H1 (cell line): ENCODE data around the gene KDSR. TPM values are rescaled to one million over a fixed set of nuclear protein-coding genes. Genes with fewer than 3 reads are reported as not detected.

Experiments used
- CTCF ChIA-PET: fragments of 300-600 bp; sonication (Branson Sonifier 250); formaldehyde crosslinking; loops from one replicate; lab custom pipeline; 2021; ENCODE audit not compliant: partially characterized antibody; lab: Charles Lee
- POLR2A ChIA-PET: fragments of 300-600 bp; sonication (Branson Sonifier 250); formaldehyde crosslinking; loops from one replicate; lab custom pipeline; 2021; ENCODE audit warnings: inconsistent platforms; ENCODE audit not compliant: partially characterized antibody; lab: Charles Lee
- DNase-seq, 2 experiments: peaks; one replicate each; pipeline versions ENCODE4 v3.0.0 to v3.0.0-alpha.2; 2010 to 2022; ENCODE audit warnings: low spot score in 2 of 2, low read depth in 1 of 2, mixed read lengths in 1 of 2
- FAIRE-seq: peaks from 2 replicates; lab custom pipeline; 2011; peaks lifted over from hg19 to GRCh38; lab: Jason Lieb, UNC
- H2AFZ ChIP-seq: 2 replicates; pipeline ENCODE4 v1.8.1; 2012; ENCODE audit warnings: low read length, inconsistent platforms
- H2AK5ac ChIP-seq: 2 replicates; pipeline ENCODE4 v1.6.1; 2013; ENCODE audit warnings: low read depth, low read length
- H2BK120ac ChIP-seq: replicated peaks from 2 replicates; pipeline ENCODE3; 2013; ENCODE audit warnings: low read depth, low read length, inconsistent platforms
- H2BK12ac ChIP-seq: 2 replicates; pipeline ENCODE4 v1.6.1; 2013; ENCODE audit warnings: low read depth, low read length
- H2BK15ac ChIP-seq: 2 replicates; pipeline ENCODE4 v1.6.1; 2013; ENCODE audit warnings: low read length
- H2BK20ac ChIP-seq: 2 replicates; pipeline ENCODE4 v1.6.1; 2013; ENCODE audit warnings: low read length
- H2BK5ac ChIP-seq: 2 replicates; pipeline ENCODE4 v1.6.1; 2013; ENCODE audit warnings: low read depth, low read length
- H3K14ac ChIP-seq: 2 replicates; pipeline ENCODE4 v1.6.1; 2013; ENCODE audit warnings: inconsistent platforms; ENCODE audit not compliant: insufficient read length
- H3K18ac ChIP-seq: 2 replicates; pipeline ENCODE4 v1.6.1; 2013; ENCODE audit warnings: low read length; ENCODE audit errors: extremely low read depth
- H3K23ac ChIP-seq: 2 replicates; pipeline ENCODE4 v1.6.1; 2013; ENCODE audit warnings: inconsistent platforms; ENCODE audit not compliant: insufficient read length
- H3K23me2 ChIP-seq: 2 replicates; pipeline ENCODE4 v1.6.1; 2013; ENCODE audit warnings: low read depth, low read length
- H3K27ac ChIP-seq: 2 replicates; pipeline ENCODE4 v1.6.1; 2011; ENCODE audit warnings: low read depth, low read length, inconsistent platforms
- H3K27me3 ChIP-seq, 4 experiments: replicated peaks in 1 of 4; 1 replicate in 1 of 4; 2 replicates in 3 of 4; pipeline versions ENCODE4 v1.6.1 to v1.8.1; 2011 to 2013; ENCODE audit warnings: low read length in 3 of 4, mild to moderate bottlenecking in 3 of 4, inconsistent platforms in 2 of 4, mixed read lengths in 2 of 4, moderate library complexity in 1 of 4; ENCODE audit not compliant: control insufficient read depth in 3 of 4, insufficient read depth in 3 of 4; ENCODE audit errors: extremely low read depth in 1 of 4
- H3K36me3 ChIP-seq, 4 experiments: 2 replicates each; pipeline versions ENCODE4 v1.6.1 to v1.8.1; 2011 to 2013; ENCODE audit warnings: mild to moderate bottlenecking in 4 of 4, low read length in 3 of 4, moderate library complexity in 2 of 4, control low read depth in 1 of 4, inconsistent platforms in 1 of 4; ENCODE audit not compliant: insufficient read depth in 4 of 4, control insufficient read depth in 2 of 4
- H3K4ac ChIP-seq: replicated peaks from 2 replicates; pipeline ENCODE3; 2013; ENCODE audit warnings: low read length, low read depth, mixed read lengths, inconsistent platforms; ENCODE audit not compliant: insufficient read length
- H3K4me1 ChIP-seq, 4 experiments: replicated peaks in 1 of 4; 1 replicate in 1 of 4; 2 replicates in 3 of 4; pipeline versions ENCODE4 v1.6.1 to v1.8.1; 2011 to 2013; ENCODE audit warnings: low read length in 3 of 4, inconsistent platforms in 2 of 4, mixed read lengths in 1 of 4; ENCODE audit not compliant: insufficient read depth in 4 of 4, control insufficient read depth in 3 of 4
- H3K4me2 ChIP-seq, 2 experiments: 2 replicates each; pipeline versions ENCODE4 v1.6.1 to v1.8.1; 2011 to 2013; ENCODE audit warnings: low read depth in 2 of 2, low read length in 2 of 2, control low read depth in 1 of 2, inconsistent platforms in 1 of 2, mild to moderate bottlenecking in 1 of 2; ENCODE audit not compliant: insufficient read depth in 1 of 2
- H3K4me3 ChIP-seq, 4 experiments: fragments of 200-600, 300-600 bp in 1 of 4; sonication (generic), shearing (Covaris generic), sonication (Bioruptor Twin) in 1 of 4; 2 replicates each; pipeline versions ENCODE4 v1.5.1 to v1.8.1; 2011 to 2016; ENCODE audit warnings: low read length in 4 of 4, low read depth in 3 of 4, control low read depth in 2 of 4, inconsistent platforms in 2 of 4, mild to moderate bottlenecking in 2 of 4, mixed read lengths in 1 of 4, moderate library complexity in 1 of 4; ENCODE audit not compliant: insufficient read depth in 2 of 4; ENCODE audit errors: extremely low read depth in 1 of 4
- H3K56ac ChIP-seq: replicated peaks from 2 replicates; pipeline ENCODE3; 2013; ENCODE audit warnings: low read depth, mild to moderate bottlenecking, mixed read lengths, low read length, inconsistent platforms; ENCODE audit not compliant: insufficient read length
- H3K79me1 ChIP-seq: 2 replicates; pipeline ENCODE4 v1.6.1; 2013; ENCODE audit warnings: low read depth, low read length, control low read depth
- H3K79me2 ChIP-seq, 2 experiments: 2 replicates each; pipeline versions ENCODE4 v1.6.1 to v1.8.1; 2012 to 2013; ENCODE audit warnings: low read length in 2 of 2, mild to moderate bottlenecking in 2 of 2, inconsistent platforms in 1 of 2; ENCODE audit not compliant: insufficient read depth in 2 of 2, control insufficient read depth in 1 of 2
- H3K9ac ChIP-seq, 4 experiments: replicated peaks in 1 of 4; 1 replicate in 1 of 4; 2 replicates in 3 of 4; pipeline versions ENCODE4 v1.6.1 to v1.8.1; 2011 to 2013; ENCODE audit warnings: low read depth in 3 of 4, low read length in 3 of 4, control low read depth in 2 of 4, mild to moderate bottlenecking in 2 of 4, moderate library complexity in 2 of 4, inconsistent platforms in 1 of 4; ENCODE audit errors: extremely low read depth in 1 of 4
- H3K9me3 ChIP-seq, 2 experiments: 2 replicates each; pipeline versions ENCODE4 v1.6.1 to v1.8.1; 2012 to 2013; ENCODE audit warnings: mild to moderate bottlenecking in 2 of 2, moderate library complexity in 2 of 2, control low read depth in 1 of 2, inconsistent platforms in 1 of 2, low read depth in 1 of 2, low read length in 1 of 2, mixed read lengths in 1 of 2; ENCODE audit not compliant: insufficient read depth in 2 of 2
- H4K20me1 ChIP-seq, 2 experiments: replicated peaks in 1 of 2; 2 replicates each; pipeline versions ENCODE3 to v1.8.1; 2011 to 2013; ENCODE audit warnings: inconsistent platforms in 2 of 2, low read length in 2 of 2, mild to moderate bottlenecking in 1 of 2; ENCODE audit not compliant: insufficient read depth in 2 of 2, control insufficient read depth in 1 of 2
- H4K5ac ChIP-seq: 2 replicates; pipeline ENCODE4 v1.6.1; 2013; ENCODE audit warnings: low read length, low read depth, mixed read lengths, inconsistent platforms; ENCODE audit not compliant: insufficient read length
- H4K8ac ChIP-seq: 2 replicates; pipeline ENCODE4 v1.8.0; 2013; ENCODE audit warnings: mild to moderate bottlenecking, moderate library complexity, low read length, inconsistent platforms; ENCODE audit not compliant: insufficient read depth; ENCODE audit errors: extremely low read depth
- H4K91ac ChIP-seq: replicated peaks from 2 replicates; pipeline ENCODE3; 2013; ENCODE audit warnings: low read length, mixed read lengths, inconsistent platforms; ENCODE audit not compliant: insufficient read length
- CTCF ChIP-seq, 3 experiments: IDR thresholded peaks; 1 replicate in 2 of 3; 2 replicates in 1 of 3; pipeline versions ENCODE4 v1.5.1 to v1.6.1; 2011; ENCODE audit warnings: low read length in 3 of 3, mild to moderate bottlenecking in 3 of 3, inconsistent platforms in 2 of 3, low read depth in 1 of 3, moderate library complexity in 1 of 3; ENCODE audit not compliant: insufficient read depth in 1 of 3; ENCODE audit errors: control extremely low read depth in 1 of 3
- FOSL1 ChIP-seq: IDR thresholded peaks from 2 replicates; pipeline ENCODE4 v1.6.1; 2011; ENCODE audit warnings: mild to moderate bottlenecking, low read depth, low read length, moderate library complexity; ENCODE audit not compliant: insufficient read depth
- HDAC2 ChIP-seq, 2 experiments: fragments of 300-600 bp in 1 of 2; sonication (generic) in 1 of 2; IDR thresholded peaks; 2 replicates each; pipeline ENCODE4 v1.6.1; 2011 to 2012; ENCODE audit warnings: low read depth in 2 of 2, low read length in 2 of 2, mild to moderate bottlenecking in 2 of 2, moderate library complexity in 2 of 2, borderline replicate concordance in 1 of 2, inconsistent platforms in 1 of 2
- PHF8 ChIP-seq: fragments of 200-600 bp; sonication (generic); conservative IDR thresholded peaks from 2 replicates; pipeline ENCODE4 v1.7.1; 2012; ENCODE audit warnings: low read depth, mild to moderate bottlenecking, inconsistent platforms, low read length, moderate library complexity
- RFX5 ChIP-seq: IDR thresholded peaks from 2 replicates; pipeline ENCODE4 v1.6.1; 2011; ENCODE audit warnings: low read depth, low read length, improper control_type of control experiment, borderline replicate concordance
- SIX5 ChIP-seq: IDR thresholded peaks from 2 replicates; pipeline ENCODE4 v1.6.1; 2011; ENCODE audit warnings: mild to moderate bottlenecking, low read depth, low read length
- TAF7 ChIP-seq: optimal IDR thresholded peaks from 2 replicates; pipeline ENCODE3; 2011; ENCODE audit warnings: low read depth, mild to moderate bottlenecking, inconsistent platforms, low read length, moderate library complexity, borderline replicate concordance
- WGBS, 2 experiments: shearing (Covaris generic) in 1 of 2; methylation state at CpG; one replicate each; pipeline versions ENCODE4 v1.1.6 to v1.1.7; 2013 to 2015; ENCODE audit warnings: low lambda C conversion rate in 2 of 2, mixed read lengths in 2 of 2, inconsistent platforms in 1 of 2, low coverage in 1 of 2, missing lambda C conversion rate in 1 of 2; ENCODE audit not compliant: insufficient replicate concordance in 2 of 2, insufficient coverage in 1 of 2, insufficient read length in 1 of 2; ENCODE audit errors: extremely low coverage in 1 of 2, missing lambda C conversion rate in 1 of 2; 5-methylcytosine and 5-hydroxymethylcytosine counted together
- polyA plus RNA-seq, 7 experiments: library from polyadenylated mRNA; depleted of rRNA in 3 of 7; stranded (reverse) in 5 of 7; unstranded in 2 of 7; fragments of >200 nt in 5 of 7; fragments of 200-250 nt in 2 of 7; gene quantifications; 1 replicate in 5 of 7; 2 replicates in 1 of 7; 4 replicates in 1 of 7; pipeline versions ENCODE4 v1.2.1 to v1.2.3, GENCODE V29; 2011 to 2013; ENCODE audit warnings: missing spikeins in 2 of 7, mixed read lengths in 2 of 7
- total RNA-seq: library from RNA; stranded (reverse); fragmentation: NEBNext Ultra II Directional; extraction: Animal tissue kit (Norgen Biotek cat#: 25700); gene quantifications from 2 replicates; pipeline ENCODE4 v1.2.1, GENCODE V29; 2021

Gene KDSR
- total and polyA plus RNA-seq, 2 of the 8 experiments (the other 6 are each of a cell fraction or from before 2014, with no cell fraction given) = 12.4 to 50.5 TPM

GRCh38 chr18:63299837-63300745 lies 66.9 kb downstream of the KDSR start:
- Histone ChIP-seq H3K56ac (no peak overlapping the region), H2BK5ac (no peak overlapping the region), H3K4me1 (peaks cover 4 to 6% (median 5%) of the 10 kb centered on the region in 4 experiments; a peak in 4 of 7 replicates), H3K14ac (no peak overlapping the region), H2AK5ac (no peak overlapping the region), H3K23me2 (no peaks in the 10 kb centered on the region), H2BK20ac (no peak overlapping the region), H3K4me2 (no peak overlapping the region), H3K79me2 (no peaks in the 10 kb centered on the region), H3K18ac (no peak overlapping the region), H3K23ac (no peak overlapping the region), H3K9me3 (no peaks in the 10 kb centered on the region), H3K4ac (no peak overlapping the region), H2BK15ac (no peak overlapping the region), H2BK12ac (no peak overlapping the region), H4K91ac (no peak overlapping the region), H2BK120ac (no peak overlapping the region), H3K4me3 (no peak overlapping the region), H2AFZ (no peak overlapping the region), H4K8ac (no peak overlapping the region), H4K20me1 (no peaks in the 10 kb centered on the region), H3K9ac (no peak overlapping the region), H3K79me1 (no peaks in the 10 kb centered on the region), H3K27me3 (no peaks in the 10 kb centered on the region), H3K36me3 (no peaks in the 10 kb centered on the region), H4K5ac (no peak overlapping the region), H3K27ac (no peak overlapping the region)
- ChIA-PET CTCF (interaction anchor here (1.0 to 2.1 kb wide), 3 partner anchors 17 to 277 kb away, joined by 3 to 9 read pairs (median 3); no protein-coding TSS in a partner anchor), POLR2A (no interaction called here)
- DNase-seq = no peak
- FAIRE-seq = no peak
- WGBS, 2 experiments = 84% methylated on average over 5 of the region's 5 CpGs; no CpG with 5 or more reads in 1 of the 2 experiments
- TF ChIP-seq TAF7 (no peak), PHF8 (no peak), SIX5 (no peak), FOSL1 (no peak), HDAC2 (IDR thresholded peaks at IDR 0.05; ENCODE audit: borderline replicate concordance in 1 of 2, low read depth in 2 of 2, low read length in 2 of 2) (no peak), RFX5 (no peak), CTCF (IDR thresholded peaks at IDR 0.05; ENCODE audit: control extremely low read depth in 1 of 3, insufficient read depth in 1 of 3, low read depth in 1 of 3, low read length in 3 of 3) (no peak)
